ENCODE measurements around the gene CSPG4.
"Not testable (repeated sequence)": the region's sequence is repeated elsewhere in the genome, so short reads cannot be mapped to it uniquely, and the experiment has no call there.

Gene CSPG4

DNA sequence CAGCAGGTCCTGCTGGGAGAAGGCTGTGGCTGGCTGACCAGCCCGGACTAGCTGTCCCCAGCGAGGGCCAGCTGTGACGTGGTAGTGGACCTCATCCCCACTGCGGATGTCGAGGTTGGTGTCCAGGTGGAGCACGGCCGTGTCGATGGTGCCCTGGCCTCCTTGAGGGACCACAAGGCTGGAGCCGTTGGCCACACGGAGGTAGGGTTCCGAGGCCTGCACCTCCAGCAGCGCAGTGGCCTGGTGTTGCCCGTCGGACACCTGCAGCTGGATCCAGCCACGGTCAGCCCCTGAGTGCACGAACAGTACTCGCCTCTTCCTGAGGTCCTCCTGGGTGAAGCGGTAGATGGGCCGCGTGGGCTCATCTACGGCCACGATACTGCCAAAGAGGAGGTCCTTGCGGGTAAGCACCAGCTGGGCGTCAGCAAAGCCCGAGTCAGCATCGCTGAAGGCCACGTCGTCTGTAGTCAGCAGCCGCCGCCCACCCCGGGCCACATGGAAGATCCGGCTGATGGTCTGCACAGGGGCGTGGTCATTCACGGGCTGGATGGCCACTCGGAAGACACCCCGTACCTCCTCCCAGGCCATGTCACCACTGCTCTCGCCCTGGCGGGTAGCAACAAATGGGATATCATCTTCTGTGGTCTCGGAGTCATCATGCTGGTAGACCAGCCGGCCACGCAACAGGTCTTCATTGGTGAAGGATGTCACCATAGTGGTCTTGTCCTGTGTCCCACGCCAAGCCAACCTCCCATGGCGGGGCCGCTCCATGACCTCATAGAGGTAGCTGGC is 25.0 kb downstream of the CSPG4 start:
- no peak for DNase-seq

DNA sequence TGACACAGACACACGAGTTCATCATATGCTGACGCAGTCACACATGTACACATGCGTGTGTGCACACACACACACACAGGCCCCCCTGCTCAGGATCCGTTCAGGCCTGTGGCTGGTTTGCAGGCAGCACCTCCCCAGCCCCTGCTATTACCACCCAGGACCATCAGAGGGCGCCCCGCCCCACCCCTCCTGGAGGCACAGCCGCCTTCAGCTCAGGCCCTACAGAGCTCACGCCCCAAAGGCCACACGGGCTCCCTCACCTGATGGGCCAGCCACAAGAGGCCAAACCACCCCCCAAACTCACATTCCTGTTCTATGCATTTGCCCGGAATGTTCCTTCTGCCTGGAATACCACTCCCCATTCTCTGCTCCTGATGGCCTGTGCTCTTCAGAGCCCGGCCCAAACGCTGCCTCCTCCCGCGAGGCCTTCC is 26.4 kb downstream of the CSPG4 start:
- DNase-seq, result not testable (repeated sequence)

DNA sequence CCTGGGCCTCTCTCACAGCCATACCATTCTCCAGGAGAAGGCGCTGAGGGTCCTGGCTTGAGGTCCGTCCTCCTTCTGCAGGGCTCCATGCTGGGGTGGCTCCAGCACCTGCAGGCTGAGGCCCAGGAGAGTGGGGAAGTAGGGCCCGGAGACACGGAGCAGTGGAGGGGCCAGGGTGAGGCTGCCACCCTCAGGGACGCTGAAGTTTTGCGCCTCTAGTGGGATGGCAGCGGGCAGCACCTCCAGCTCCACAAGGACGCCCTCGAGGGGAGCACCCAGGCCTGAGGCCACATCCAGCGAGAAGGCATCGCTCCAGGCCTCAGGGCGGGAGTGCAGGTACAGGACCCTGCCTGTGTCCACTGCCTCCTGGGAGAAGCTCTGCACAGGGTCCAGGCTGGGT is 27.5 kb downstream of the CSPG4 start:
- no peak for DNase-seq

DNA sequence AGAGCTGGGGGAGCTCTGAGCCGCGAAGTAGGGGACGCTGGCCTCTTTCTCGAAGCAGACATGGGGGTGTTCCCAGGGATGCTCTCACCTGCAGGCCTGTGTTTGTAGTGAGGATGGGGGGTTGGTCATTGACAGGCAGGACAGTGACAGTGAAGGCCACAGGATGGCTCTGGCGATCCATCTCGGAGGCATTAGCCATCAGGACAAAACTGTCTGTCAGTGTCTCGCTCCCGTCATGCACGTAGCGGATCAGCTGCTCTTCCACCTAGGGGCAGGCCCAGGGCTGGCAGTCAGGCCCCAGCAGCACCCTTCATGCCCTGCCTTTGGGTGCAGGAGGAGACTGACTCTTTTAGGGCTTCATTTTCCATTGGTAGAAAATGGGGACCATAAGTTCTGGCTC is 28.0 kb downstream of the CSPG4 start:
- DNase-seq, result no peak

DNA sequence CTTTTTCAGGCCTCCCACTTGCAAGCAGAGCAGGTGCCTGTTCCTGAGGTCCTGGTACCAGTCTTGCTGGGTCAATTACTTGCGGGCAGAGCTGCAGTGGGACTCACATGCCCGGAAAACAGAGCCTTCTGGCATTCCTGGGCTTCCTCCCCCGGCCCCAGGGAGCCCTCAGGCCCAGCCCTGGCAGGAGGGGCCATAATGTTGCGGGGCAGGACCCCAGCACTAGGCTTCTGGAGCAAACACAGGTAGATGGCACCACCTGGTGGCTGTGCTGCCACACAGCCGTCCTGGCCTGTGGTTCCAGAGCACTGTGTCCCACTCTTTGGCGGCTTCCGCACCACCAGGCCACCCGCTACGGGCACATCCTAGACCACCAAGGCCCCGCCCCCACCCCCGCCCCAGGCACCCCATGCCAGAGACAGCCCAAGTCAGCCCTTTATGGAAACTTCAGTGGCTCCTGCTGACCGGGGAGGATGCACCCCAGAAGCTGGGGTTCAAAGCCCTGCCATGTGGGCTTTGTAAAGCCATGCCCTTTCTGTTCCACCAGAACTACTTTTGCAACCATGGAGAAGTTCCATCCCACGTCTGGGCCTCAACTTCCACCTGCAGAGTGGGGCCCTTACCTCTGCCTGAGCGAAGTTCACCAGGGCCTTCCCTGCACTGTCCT is 28.9 kb downstream of the CSPG4 start:
- not testable (repeated sequence) for DNase-seq

DNA sequence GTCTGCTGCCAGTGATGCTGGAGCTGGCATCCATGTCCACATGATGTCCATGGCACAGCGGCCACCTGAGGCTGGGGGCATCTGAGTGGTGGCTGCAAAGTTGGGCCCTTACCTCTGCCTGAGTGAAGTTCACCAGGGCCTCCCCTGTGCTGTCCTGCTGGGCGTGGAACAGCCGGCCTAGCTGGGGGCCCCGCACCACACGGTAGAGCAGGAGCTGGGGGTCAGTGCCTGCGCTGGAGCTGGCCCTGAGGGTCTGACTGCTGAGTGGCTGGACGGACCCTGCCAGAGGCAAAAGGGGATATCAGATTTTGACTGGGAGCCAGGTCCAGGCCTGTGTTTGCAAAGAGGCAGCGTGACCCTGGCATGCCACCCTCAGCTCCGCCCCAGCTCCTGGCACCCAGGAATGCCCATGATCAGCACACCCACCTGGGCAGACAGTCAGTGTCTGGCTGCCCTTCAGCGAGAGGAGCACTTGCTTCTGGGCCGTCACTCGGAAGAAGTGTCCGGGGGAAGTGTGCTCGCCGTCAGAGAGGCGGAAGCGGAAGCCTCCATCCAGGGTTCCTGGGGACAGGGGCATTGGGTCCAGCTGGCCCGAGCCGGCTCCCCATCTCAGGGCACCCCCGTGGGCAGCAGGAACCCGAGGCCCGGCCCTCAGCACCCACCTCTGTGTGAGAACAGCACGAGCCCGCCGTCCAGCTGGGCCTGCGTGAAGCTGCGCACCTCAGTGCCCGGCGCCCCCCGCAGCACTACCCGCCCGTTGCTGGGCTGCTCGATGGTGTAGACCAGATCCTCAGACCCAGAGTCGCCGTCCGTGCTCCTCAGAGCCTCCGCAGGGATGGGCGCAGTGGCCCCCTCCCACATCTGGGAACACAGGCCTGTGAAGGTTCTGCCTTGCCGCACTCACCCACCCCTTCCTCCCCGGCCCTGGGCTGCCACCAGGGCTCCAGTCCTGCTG is 30.2 kb downstream of the CSPG4 start:
- no peak for DNase-seq

DNA sequence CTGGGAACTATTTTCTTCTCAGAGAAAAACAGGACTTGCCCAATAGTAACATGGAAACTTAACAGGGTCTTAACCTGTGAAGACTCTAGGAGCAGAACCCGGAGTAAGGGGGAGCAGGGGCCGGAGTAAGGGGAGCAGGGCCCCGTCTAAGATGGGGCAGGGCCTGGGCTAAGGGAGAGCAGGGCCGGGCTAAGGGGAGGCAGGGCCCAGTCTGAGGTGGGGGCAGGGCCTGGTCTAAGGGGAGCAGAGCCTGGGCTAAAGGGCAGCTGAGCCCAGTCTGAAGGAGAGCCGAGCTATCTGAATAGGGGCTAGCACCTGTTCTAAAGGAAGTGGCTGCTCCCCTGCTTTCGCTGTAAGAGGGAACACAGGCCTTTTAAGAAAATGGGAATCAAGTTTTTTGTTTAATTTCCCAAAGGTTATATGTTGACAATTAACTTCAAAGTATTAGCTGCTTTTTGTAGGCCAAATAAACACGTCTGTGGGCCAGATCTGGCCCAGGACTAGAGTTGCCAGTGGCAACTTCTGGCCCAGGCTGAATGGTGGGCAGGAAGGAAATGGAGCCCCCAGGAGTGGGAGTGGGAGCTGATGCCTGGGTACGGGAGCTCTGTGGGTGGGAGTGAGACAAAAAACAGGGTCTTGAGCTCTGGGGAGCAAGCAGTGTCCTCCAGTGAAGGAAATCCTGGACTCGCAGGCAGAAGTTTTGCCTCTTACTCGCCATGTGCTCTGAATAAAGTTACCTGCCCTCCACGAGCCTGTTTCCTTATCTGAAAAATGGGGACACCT is 32.5 kb downstream of the CSPG4 start:
- DNase-seq, result no peak

DNA sequence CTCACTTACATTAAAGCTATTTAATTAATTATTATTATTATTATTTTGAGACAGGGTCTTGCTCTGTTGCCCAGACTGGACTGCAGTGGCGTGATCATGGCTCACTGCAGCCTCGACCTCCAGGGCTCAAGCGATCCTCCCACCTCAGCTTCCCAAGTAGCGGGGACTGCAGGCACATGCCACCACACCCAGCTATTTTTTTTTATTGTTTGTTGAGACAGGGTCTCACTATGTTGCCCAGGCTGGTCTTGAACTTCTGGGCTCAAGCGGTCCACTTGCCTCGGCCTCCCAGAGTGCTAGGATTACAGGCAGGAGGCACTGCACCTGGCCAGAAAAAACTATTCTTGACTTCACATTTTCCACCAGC is 34.3 kb downstream of the CSPG4 start:
- DNase-seq, result not testable (repeated sequence)

DNA sequence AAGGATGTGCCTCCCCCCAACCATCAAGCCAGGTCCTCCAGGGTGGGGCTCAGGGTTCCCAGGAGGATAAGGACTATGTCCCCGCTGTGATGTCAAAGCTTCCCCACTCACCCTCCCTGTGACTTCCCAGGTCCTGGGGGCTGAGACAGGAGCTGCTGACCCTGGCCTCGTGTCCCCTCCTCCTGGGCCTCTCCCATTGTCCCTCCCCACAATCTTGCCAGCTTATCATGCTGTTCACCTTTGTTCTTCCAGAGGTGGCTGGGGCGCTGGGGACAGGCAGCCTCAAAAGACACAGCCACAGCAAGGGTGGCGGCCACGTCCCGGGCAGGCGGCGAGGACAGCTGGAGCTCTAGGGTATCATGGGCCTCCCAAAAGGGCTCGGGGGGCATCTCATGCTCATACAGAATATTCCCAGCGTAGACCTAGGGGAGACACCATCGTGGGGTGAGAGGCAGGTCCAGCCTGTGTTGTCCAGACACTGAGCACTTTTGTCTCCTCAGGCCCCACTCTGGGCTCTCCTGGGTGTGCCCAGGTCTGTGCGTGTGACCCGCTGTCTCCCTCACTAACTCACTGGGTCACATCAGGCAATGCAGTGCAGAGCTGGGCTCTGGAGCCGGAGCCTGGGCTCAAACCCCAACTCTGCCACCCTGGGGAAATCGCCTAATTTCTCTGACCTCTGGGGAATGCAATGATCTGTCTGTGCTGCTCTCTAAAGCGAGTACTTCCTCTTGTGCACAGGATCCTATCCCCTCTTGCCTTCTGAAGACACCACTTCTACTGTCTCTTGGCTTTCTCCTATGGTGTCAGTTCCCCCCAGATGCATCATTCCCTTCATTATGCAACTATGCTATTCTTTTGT is 35.0 kb downstream of the CSPG4 start:
- no peak for DNase-seq

DNA sequence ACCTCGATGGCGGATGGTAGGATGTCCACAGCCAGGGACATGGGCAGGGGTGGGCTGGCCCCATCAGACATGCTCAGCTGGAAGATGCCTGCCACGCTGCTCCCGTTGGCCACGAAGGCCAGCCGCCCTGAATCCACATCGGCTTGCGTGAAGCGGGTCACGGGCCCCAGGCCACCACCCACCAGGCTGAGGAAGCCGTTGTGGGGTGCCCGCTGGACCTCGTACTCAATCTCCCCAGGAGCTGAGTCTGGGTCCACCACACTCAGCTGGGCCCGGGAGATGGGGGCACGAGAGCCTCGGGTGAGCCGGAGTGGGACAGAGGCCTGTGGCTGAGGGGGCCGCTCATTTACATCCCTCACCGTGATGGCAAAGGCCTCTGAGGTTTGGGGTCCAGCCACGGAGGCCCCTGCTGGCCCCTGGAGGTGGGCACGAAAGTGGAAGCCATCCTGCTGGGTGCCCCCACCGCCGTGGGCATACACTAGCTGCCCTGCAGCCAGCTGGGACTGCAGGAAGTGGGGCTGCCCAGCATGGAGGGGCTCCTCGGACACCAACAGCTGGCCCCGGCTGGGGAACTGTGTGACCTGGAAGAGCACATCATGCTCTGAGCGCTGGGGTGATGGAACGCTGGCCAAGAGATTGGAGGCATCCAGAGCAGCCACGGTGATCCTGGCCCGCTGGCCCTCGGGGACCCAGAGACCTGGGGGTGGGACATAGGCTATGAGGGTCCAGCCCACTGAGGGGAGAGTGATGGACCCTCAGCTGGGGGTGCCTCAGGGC is 35.8 kb downstream of the CSPG4 start:
- no peak for DNase-seq

DNA sequence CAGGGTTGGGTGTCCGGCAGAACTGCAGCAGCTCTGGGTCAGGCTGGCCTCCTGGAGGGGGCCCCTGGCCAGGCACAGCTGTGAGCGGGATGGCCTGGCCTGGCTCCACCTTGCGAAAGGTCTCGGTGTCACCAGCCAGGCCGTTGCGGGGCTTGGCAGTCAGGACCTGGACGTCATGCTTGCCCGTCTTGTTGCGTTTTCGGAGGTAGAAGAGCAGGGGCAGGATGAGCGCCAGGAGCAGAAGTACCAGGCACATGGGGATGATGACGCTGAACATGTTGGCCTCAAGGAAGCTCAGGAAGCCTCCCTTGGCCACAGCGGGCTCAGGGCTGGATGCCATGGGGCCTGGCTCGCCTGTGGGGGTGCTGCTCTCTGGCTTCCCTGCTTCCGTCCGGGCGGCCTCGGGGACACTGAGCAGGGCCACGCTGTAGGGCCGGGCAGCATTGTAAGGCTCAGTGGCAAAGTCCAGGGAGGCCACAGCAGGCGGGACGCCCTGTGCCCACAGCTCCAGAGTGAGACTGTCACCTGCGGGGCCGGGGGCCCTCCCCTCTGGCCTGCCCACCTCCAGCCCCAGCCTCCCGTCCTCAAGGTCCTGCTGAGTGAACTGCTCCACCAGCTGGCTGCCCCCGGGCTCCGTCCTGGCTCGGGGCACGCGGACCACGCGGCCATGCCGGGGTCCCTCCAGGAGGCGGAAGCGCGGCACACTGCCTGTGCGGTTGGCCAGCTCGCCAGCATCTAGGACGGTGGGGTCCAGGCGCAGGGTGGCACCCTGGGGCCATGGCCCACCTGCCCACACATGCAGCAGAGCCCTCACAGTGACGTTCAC is 36.9 kb downstream of the CSPG4 start:
- DNase-seq, result no peak

DNA sequence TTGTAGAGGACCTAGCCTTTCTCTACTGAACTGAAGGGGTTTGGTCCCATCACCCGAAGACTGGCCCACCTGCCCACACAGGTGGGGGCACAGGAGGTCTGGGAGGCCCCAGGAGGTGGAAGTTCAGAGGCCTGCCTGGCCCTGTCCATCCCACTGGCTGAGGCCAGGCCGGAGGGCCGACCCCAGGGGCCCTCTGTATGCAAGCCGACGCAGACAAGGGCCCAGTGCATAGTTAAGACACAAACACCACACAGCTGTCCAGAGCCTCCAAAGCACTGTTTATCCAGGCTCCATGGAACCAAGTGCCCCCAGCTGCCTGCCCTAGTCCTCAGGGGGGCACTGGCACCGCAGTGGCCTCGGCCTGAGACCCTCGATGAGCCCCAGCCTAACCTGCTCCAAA is 38.3 kb downstream of the CSPG4 start:
- no peak for DNase-seq

DNA sequence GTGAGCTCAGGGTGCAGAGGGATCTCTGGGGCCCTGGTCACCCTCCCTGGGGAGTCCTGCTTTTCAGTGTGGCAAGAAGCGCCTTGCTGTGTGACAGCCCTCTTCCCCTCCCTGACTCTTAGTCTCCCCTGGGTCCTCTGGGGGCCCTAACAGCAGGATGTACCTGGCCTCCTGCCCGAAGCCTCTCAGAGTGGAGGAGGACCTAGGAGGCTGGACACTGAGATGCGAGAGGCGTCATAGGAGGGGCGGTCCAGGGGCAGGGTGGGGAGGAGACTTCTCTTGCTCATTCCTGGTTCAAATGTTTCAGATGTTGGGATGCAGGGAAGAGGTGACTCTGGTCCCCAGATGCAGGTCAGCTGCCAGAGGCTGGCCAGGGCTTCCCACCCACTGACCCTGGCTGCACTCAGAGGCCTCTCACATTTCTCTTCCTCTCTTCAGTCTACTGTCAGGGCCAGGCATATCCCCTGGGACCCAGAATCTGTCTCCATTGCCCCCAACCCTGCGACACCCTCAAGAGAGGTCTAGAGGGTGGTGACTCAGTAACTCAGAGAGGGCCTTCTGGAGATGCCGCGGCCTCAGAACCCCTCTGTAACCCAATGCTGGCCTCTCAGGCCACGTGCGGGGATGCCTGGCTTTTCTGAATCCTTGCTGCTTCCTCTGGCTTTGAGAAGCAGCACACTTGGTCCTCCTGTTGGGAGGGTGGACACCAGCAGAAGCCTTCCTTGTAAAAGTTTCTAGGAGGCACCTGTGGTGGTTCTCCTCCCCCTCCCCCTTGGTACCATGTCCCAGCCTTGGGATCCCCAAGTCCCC is 39.0 kb downstream of the CSPG4 start:
- DNase-seq, result no peak

DNA sequence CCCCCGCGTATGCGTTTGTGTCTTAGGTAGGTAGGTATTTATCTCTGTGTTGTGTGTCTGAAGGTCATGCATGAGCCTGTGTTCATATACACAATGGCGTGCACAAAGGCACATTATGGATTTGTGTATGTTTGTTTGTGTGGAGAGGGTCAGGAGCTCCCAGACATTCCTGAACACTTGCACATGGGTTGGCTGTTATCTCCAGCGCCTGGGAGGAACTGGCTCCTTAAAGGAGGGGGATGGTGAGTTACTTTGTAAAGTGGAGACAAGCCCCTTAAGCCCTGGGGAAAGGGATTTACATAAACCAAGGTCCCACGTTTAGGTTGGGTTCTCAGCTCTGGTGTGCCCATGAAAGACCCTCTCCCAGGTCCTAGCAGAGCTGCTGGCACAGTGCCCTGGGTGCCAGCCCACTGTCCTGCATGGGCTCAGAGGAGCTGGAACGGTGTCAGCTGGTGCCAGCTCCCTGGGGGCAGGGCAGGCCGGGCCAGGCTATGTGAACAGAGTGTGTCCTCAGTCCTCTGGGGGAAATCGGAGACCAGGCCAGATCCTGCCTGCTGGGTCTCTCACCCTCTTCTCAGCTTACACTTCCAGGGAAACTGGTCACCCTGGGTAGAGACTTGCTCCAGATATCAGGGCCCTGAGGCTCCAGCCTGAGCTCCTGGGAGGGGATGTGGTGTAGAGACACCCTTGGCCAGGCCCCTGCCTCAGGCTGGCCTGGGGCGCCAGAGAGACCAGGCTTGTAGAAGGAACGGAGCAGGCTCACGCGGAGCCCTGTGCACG is 39.8 kb downstream of the CSPG4 start:
- DNase-seq, result no peak

DNA sequence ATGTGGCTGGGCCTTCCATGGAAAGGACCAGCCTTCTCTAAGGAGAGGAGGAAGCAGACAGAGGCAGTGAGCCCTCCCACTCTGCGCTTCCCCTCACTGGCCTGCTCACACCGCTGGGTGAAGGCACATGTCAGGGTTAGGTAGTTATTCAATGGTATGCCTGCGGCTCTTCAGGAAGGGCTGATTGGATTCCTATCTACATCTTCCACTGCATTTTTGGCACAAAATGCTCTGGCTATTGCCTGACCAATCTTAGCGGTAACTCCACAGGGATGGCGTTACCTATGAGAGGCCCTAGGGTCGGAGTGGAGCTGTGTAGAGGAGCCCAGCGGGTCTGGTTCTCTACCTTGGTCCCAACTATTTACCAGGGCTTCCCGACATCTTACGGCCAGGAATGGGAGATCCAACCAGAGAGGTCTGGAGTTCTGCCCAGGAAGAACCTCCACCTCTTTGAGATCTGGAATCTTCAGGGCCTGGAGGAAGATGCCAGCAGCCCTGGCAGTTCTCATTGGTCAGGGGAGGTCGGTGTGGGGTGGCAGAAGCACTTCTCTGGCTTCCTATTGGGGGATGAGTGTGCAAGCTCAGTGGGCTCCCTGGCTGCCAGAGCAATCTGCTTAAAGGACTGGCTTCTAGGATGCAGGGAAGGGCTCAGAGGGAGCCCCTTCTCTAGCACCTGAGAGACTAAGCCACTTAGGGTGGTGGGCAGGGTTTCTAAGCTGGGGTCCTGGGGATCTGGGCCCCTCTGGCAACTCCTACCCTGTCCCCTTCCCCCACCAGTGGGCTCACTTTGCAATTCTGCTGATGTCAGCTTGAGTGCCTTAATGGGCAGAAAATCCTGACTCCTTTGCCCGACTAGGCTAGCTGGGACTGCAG is 40.7 kb downstream of the CSPG4 start:
- DNase-seq, result no peak

DNA sequence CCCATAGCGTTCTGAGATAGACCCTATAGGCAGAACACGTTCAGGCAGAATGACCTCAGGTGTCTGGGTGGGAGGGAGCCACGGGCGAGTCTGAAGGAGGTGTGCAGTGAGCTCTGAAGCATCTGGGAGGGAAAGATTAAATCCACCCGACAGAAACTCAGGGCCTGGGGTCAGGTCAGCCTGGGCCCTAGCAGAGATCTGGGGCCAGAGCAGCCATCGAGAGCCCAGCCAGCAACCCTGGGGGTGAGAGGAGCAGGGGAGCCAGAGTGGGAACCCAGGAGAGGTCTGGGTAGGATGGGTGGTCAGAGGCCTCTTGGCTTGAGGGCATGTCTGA is 42.8 kb downstream of the CSPG4 start:
- DNase-seq, result no peak

DNA sequence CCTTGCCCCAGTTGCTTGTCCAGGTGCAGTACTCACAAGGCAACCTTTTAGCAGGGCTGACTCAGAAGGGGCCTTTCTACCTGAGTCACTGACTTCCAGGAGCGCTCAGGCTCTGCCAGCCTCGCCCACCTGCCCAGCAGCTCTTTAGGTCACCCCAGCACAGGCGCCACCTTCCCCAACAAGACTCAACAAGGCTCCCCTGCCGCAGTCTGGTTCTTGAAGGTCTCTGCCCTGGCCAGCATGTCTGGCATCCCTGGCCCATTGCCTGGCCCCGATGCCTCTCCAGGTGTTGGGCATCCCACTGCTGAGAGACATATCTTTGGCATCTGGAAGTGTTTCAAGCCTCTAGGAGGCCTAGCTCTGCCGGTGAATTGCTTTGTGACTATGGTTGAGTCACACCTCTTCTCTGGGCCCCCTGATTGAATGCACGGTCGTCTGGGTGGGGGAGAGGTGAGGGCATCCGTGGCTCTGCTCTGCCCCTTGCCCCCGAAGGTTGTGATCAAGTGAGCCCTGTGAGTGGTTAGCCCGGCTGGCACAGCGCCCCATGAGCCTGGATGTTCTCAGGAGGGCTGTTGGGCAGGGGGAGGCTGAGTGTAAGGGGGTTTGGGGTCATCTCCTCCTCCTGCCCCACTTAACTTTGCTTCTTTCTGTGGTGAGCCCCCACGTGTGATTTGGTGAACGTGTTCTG is 43.3 kb downstream of the CSPG4 start:
- no peak for DNase-seq
